CD14-positive monocyte (primary cell): ENCODE measurements around the gene BACH2. TPM values are rescaled to one million over a fixed set of nuclear protein-coding genes. Genes with fewer than 3 reads are reported as not detected.

Experiments used
- DNase-seq, 3 donors: peaks; one replicate each; pipeline ENCODE4 v3.0.0-alpha.2; 2011 to 2022
- H2AFZ ChIP-seq: 2 replicates; pipeline ENCODE4 v1.6.0; 2012; ENCODE audit warnings: mild to moderate bottlenecking, low read depth, low read length, inconsistent platforms; ENCODE audit not compliant: insufficient read depth, poor library complexity, severe bottlenecking
- H3K27ac ChIP-seq, 2 donors: 1 replicate in 1 of 2; 2 replicates in 1 of 2; pipeline ENCODE4 v1.5.1; 2012 to 2013; ENCODE audit warnings: low read length in 2 of 2, control low read depth in 1 of 2, inconsistent platforms in 1 of 2, low read depth in 1 of 2, mild to moderate bottlenecking in 1 of 2
- H3K27me3 ChIP-seq, 2 donors: one replicate each; pipeline versions ENCODE4 v1.6.0 to v1.6.1; 2011 to 2013; ENCODE audit warnings: low read length in 2 of 2; ENCODE audit not compliant: control insufficient read depth in 2 of 2, insufficient read depth in 2 of 2
- H3K36me3 ChIP-seq, 2 donors: replicated peaks in 1 of 2; 1 replicate in 1 of 2; 2 replicates in 1 of 2; pipeline versions ENCODE4 v1.5.1 to v1.6.1; 2012 to 2013; ENCODE audit warnings: low read length in 2 of 2, control low read depth in 1 of 2, inconsistent platforms in 1 of 2, mild to moderate bottlenecking in 1 of 2; ENCODE audit not compliant: insufficient read depth in 2 of 2, control insufficient read depth in 1 of 2
- H3K4me1 ChIP-seq, 2 donors: 1 replicate in 1 of 2; 2 replicates in 1 of 2; pipeline versions ENCODE4 v1.5.1 to v1.6.1; 2012 to 2013; ENCODE audit warnings: low read length in 2 of 2, control low read depth in 1 of 2, inconsistent platforms in 1 of 2, mild to moderate bottlenecking in 1 of 2, moderate library complexity in 1 of 2; ENCODE audit not compliant: insufficient read depth in 2 of 2, control insufficient read depth in 1 of 2
- H3K4me2 ChIP-seq: replicated peaks from 2 replicates; pipeline ENCODE3; 2012; ENCODE audit warnings: low read length, moderate library complexity, mild to moderate bottlenecking; ENCODE audit not compliant: poor library complexity, severe bottlenecking; ENCODE audit errors: extremely low read depth
- H3K4me3 ChIP-seq, 3 experiments: fragments of 200-600 bp in 1 of 3; sonication (generic) in 1 of 3; replicated peaks in 1 of 3; 1 replicate in 2 of 3; 2 replicates in 1 of 3; pipeline ENCODE4 v1.5.1; 2011 to 2013; ENCODE audit warnings: low read length in 3 of 3, mild to moderate bottlenecking in 3 of 3, control low read depth in 2 of 3, low read depth in 2 of 3, inconsistent platforms in 1 of 3, moderate library complexity in 1 of 3
- H3K79me2 ChIP-seq: 2 replicates; pipeline ENCODE4 v1.6.0; 2012; ENCODE audit warnings: mild to moderate bottlenecking, control low read depth, inconsistent platforms, low read length, moderate library complexity; ENCODE audit not compliant: insufficient read depth
- H3K9ac ChIP-seq: 2 replicates; pipeline ENCODE4 v1.6.0; 2017; ENCODE audit warnings: low read length, mild to moderate bottlenecking; ENCODE audit not compliant: insufficient read depth, poor library complexity, severe bottlenecking
- H3K9me3 ChIP-seq, 2 donors: replicated peaks in 1 of 2; 1 replicate in 1 of 2; 2 replicates in 1 of 2; pipeline versions ENCODE4 v1.5.1 to v1.6.1; 2012 to 2013; ENCODE audit warnings: low read length in 2 of 2, control low read depth in 1 of 2; ENCODE audit not compliant: control insufficient read depth in 1 of 2, insufficient read depth in 1 of 2
- H4K20me1 ChIP-seq: 2 replicates; pipeline ENCODE4 v1.6.0; 2012; ENCODE audit warnings: mild to moderate bottlenecking, low read length, control low read depth, moderate library complexity; ENCODE audit not compliant: insufficient read depth
- H3K27ac Mint-ChIP-seq, 7 donors: one replicate each; pipeline ENCODE4 v1.8.0; 2020; ENCODE audit warnings: mild to moderate bottlenecking in 7 of 7, mixed read lengths in 7 of 7, moderate library complexity in 6 of 7, inconsistent platforms in 2 of 7
- H3K27me3 Mint-ChIP-seq, 3 donors: one replicate each; pipeline ENCODE4 v1.8.0; 2021 to 2022; ENCODE audit warnings: low read depth in 3 of 3, mild to moderate bottlenecking in 3 of 3, mixed read lengths in 3 of 3, moderate library complexity in 3 of 3, inconsistent platforms in 1 of 3
- H3K36me3 Mint-ChIP-seq, 2 donors: one replicate each; pipeline ENCODE4 v1.8.0; 2020; ENCODE audit warnings: mixed read lengths in 2 of 2, inconsistent platforms in 1 of 2, mild to moderate bottlenecking in 1 of 2
- H3K4me1 Mint-ChIP-seq: one replicate; pipeline ENCODE4 v1.8.0; 2020; ENCODE audit warnings: mild to moderate bottlenecking, mixed read lengths
- H3K4me3 Mint-ChIP-seq, 2 donors: one replicate each; pipeline ENCODE4 v1.8.0; 2020; ENCODE audit warnings: mild to moderate bottlenecking in 2 of 2, mixed read lengths in 2 of 2, moderate library complexity in 1 of 2
- H3K9me3 Mint-ChIP-seq, 7 donors: one replicate each; pipeline ENCODE4 v1.8.0; 2020 to 2022; ENCODE audit warnings: mixed read lengths in 7 of 7, mild to moderate bottlenecking in 6 of 7, moderate library complexity in 6 of 7, inconsistent platforms in 2 of 7
- CTCF ChIP-seq: fragments of 200-600 bp; IDR thresholded peaks from one replicate; pipeline ENCODE4 v1.8.0; 2022; ENCODE audit warnings: antibody characterized with exemption, mild to moderate bottlenecking
- WGBS: methylation state at CpG from one replicate; pipeline ENCODE4 v1.1.5; 2013; ENCODE audit warnings: missing lambda C conversion rate; ENCODE audit not compliant: insufficient coverage; 5-methylcytosine and 5-hydroxymethylcytosine counted together
- intact Hi-C, 2 donors: fragments of 100-400 bp; cut with micrococcal nuclease; formaldehyde crosslinking; loops; one replicate each; pipeline versions ENCODE4 v1.15.0 to v1.15.1; 2023
- polyA plus RNA-seq, 3 donors: library from polyadenylated mRNA; depleted of rRNA in 1 of 3; unstranded in 2 of 3; stranded (reverse) in 1 of 3; fragments of 300-500 nt in 2 of 3; fragments of >200 nt in 1 of 3; fragmentation: Illumina TruSeq in 2 of 3; gene quantifications; 1 replicate in 2 of 3; 2 replicates in 1 of 3; pipeline ENCODE4 v1.2.3, GENCODE V29; 2012 to 2021

Gene BACH2
- polyA plus RNA-seq, 3 donors: 0.04 to 0.09 (median 0.05) TPM

GRCh38 chr6:90162648-90163387, 133.8 kb downstream of the BACH2 start:
- Histone ChIP-seq H3K9me3 (no peaks in the 10 kb centered on the region), H4K20me1 (no peaks in the 10 kb centered on the region), H3K27me3 (no peaks in the 10 kb centered on the region), H3K4me3 (no peak overlapping the region), H3K27ac (no peak overlapping the region), H3K36me3 (no peaks in the 10 kb centered on the region), H3K4me2 (no peak overlapping the region), H2AFZ (no peak overlapping the region), H3K9ac (no peak overlapping the region), H3K79me2 (no peaks in the 10 kb centered on the region), H3K4me1 (peaks cover 0 to 3% of the 10 kb centered on the region in 2 donors)
- H3K27me3 Mint-ChIP-seq: peaks cover 0 to 2% (median 0%) of the 10 kb centered on the region in 3 donors
- DNase-seq: no peak
- TF ChIP-seq CTCF: no peak
- H3K4me1 Mint-ChIP-seq: peaks cover 4% of the 10 kb centered on the region
- no peaks in the 10 kb centered on the region for H3K36me3 Mint-ChIP-seq
- intact Hi-C loops: no loop called here
- no peak overlapping the region for H3K27ac Mint-ChIP-seq
- WGBS: no CpG with 5 or more reads among the region's 8 CpGs
- peaks cover 0 to 4% (median 0%) of the 10 kb centered on the region in 7 donors for H3K9me3 Mint-ChIP-seq
- H3K4me3 Mint-ChIP-seq: no peak overlapping the region

GRCh38 chr6:90160013-90160412, 136.6 kb downstream of the BACH2 start:
- Histone ChIP-seq H3K79me2 (no peaks in the 10 kb centered on the region), H3K27me3 (no peaks in the 10 kb centered on the region), H4K20me1 (no peaks in the 10 kb centered on the region), H2AFZ (no peak overlapping the region), H3K36me3 (no peaks in the 10 kb centered on the region), H3K4me2 (no peak overlapping the region), H3K4me1 (peaks cover 8 to 10% of the 10 kb centered on the region in 2 donors), H3K9me3 (no peaks in the 10 kb centered on the region), H3K27ac (no peak overlapping the region), H3K9ac (no peak overlapping the region), H3K4me3 (no peak overlapping the region)
- Mint-ChIP-seq H3K4me1 (peaks cover 12% of the 10 kb centered on the region), H3K9me3 (peaks cover 0 to 3% (median 0%) of the 10 kb centered on the region in 7 donors), H3K27me3 (peaks cover 0 to 2% (median 0%) of the 10 kb centered on the region in 3 donors), H3K36me3 (peaks cover 0 to 3% of the 10 kb centered on the region in 2 donors), H3K27ac (no peak overlapping the region), H3K4me3 (no peak overlapping the region)
- no peak for DNase-seq
- WGBS: no CpG with 5 or more reads among the region's 3 CpGs
- TF ChIP-seq CTCF: no peak
- intact Hi-C loops: no loop called here
